Breast epithelium (tissue), 3 donors: ENCODE data around the gene ANXA6.

ENCODE experiments used
- POLR2A ChIP-seq: fragments of 450-650 bp; IDR thresholded peaks from one replicate; pipeline ENCODE4 v1.6.1; 2016; ENCODE audit warnings: antibody characterized with exemption, mild to moderate bottlenecking, moderate library complexity
- POLR2AphosphoS5 ChIP-seq, 3 donors: sonication (generic); formaldehyde crosslinking; IDR thresholded peaks; one replicate each; pipeline ENCODE4 v1.6.1; 2017; ENCODE audit warnings: antibody characterized with exemption in 3 of 3
- TF ChIP-seq, protein P1 (sequence below), 3 donors: fragments of 450-650 bp; IDR thresholded peaks; one replicate each; pipeline ENCODE4 v1.5.1; 2016 to 2017; ENCODE audit warnings: antibody characterized with exemption in 3 of 3, mild to moderate bottlenecking in 3 of 3, moderate library complexity in 3 of 3

DNA sequence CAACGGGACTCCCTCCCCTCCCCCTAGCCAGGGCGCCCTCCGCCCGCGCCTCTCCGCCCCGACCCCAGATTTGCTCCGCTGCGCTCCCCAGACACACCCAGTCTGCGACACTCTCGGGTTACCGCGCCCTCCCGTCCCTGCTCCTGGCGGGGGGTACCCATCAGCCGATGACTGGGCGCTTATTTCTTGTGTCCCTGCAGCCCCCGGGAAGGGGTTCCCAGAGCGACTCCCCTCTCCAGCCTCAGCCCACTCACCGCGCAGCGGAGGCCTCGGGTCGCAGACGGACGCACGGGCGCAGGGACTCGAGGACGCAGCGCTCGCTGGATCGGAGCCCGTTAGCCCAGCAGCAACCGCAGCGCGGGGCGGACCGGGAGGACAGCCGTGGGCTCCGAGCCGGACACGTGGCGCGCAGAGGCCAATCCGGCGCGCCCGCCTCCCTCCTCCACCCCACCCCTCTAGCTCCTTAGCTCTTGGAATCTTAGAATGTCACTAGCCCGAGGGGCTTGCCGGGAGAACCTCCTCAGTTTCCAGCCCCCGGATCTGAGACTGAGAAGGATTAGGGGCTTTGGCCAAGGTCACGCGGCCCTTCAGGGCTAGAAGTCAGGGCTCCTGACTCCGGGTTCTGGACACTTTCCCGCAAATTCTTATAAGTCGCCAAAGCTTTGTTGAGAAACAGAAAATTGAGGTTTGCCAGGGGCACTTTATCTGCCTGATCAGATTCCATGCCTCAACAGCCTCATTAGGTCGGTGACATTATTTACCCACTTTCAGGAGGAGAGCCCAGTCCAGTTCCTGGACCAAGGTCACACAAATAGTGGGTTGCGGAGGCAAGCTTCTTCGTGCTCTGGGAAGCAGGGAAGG is at the start of gene ANXA6:
- peak; percentile 34 for TF ChIP-seq POLR2A
- TF ChIP-seq, protein P1, sequence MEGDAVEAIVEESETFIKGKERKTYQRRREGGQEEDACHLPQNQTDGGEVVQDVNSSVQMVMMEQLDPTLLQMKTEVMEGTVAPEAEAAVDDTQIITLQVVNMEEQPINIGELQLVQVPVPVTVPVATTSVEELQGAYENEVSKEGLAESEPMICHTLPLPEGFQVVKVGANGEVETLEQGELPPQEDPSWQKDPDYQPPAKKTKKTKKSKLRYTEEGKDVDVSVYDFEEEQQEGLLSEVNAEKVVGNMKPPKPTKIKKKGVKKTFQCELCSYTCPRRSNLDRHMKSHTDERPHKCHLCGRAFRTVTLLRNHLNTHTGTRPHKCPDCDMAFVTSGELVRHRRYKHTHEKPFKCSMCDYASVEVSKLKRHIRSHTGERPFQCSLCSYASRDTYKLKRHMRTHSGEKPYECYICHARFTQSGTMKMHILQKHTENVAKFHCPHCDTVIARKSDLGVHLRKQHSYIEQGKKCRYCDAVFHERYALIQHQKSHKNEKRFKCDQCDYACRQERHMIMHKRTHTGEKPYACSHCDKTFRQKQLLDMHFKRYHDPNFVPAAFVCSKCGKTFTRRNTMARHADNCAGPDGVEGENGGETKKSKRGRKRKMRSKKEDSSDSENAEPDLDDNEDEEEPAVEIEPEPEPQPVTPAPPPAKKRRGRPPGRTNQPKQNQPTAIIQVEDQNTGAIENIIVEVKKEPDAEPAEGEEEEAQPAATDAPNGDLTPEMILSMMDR (IDR thresholded peaks at IDR 0.05) = no peak
- TF ChIP-seq POLR2AphosphoS5 (IDR thresholded peaks at IDR 0.05) = peak; percentile 31 to 76 (median 74)
